ENCODE data around the gene CD2BP2. TPM values are rescaled to one million over a fixed set of nuclear protein-coding genes. Genes with fewer than 3 reads are reported as not detected.
A peak's percentile ranks its signal among the peaks of the same experiment; 100 is the strongest.

CD2BP2 gene
- total and polyA plus RNA-seq, 2 of the 13 experiments (the other 11 are each of a cell fraction or from before 2014, with no cell fraction given), result 24.9 to 54.6 TPM

- no peak for TF ChIP-seq ZXDC (CRISPR knock-in tag; IDR thresholded peaks at IDR 0.05)
- TF ChIP-seq RELA (CRISPR knock-in tag; IDR thresholded peaks at IDR 0.05), result no peak
- TF ChIP-seq AHR (CRISPR knock-in tag; IDR thresholded peaks at IDR 0.05), result no peak
- no peak for TF ChIP-seq ZBTB39 (CRISPR knock-in tag; IDR thresholded peaks at IDR 0.05)
- TF ChIP-seq ZIK1 (CRISPR knock-in tag; IDR thresholded peaks at IDR 0.05; ENCODE audit: borderline replicate concordance, low read depth), result no peak
- TF ChIP-seq ZGPAT (CRISPR knock-in tag; IDR thresholded peaks at IDR 0.05), result no peak
- no peak for TF ChIP-seq PAXIP1 (CRISPR knock-in tag; conservative IDR thresholded peaks at IDR 0.05)
- TF ChIP-seq ZNF761 (CRISPR knock-in tag; conservative IDR thresholded peaks at IDR 0.05), result 0 out of 2 replicates have a peak, but pooled peaks have one; percentile 7
- no peak for TF ChIP-seq NRL (CRISPR knock-in tag; IDR thresholded peaks at IDR 0.05; ENCODE audit: borderline replicate concordance)
- TF ChIP-seq AKNA (CRISPR knock-in tag; IDR thresholded peaks at IDR 0.05; ENCODE audit: borderline replicate concordance), result no peak
- no peak for TF ChIP-seq ZFP90 (CRISPR knock-in tag; IDR thresholded peaks at IDR 0.05; ENCODE audit: borderline replicate concordance)
Observed at GRCh38 chr16:30351586-30352419, 3.3 kb downstream of the CD2BP2 start (continued).
